ENCODE measurements around the gene EPC2.
A peak's percentile ranks its signal among the peaks of the same experiment; 100 is the strongest.

Gene EPC2

DNA sequence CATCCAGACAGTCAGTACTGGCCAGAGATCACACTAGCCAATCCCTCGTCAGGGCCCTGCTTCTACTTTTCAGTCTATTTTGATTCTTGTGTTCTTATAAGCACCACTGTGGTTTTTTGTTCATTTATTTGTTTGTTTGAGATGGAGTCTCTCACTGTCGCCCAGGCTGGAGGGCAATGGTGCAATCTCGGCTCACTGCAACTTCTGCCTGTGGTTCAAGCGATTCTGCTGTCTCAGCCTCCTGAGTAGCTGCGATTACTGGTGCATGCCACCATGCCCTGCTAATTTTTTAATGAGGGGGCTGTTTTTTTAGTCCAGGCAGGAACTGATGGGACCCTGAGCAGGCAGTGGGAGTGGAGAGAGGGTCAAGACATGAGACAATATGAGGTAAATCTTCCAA, 165.5 kb downstream of the EPC2 start:
- TF ChIP-seq, protein P1, sequence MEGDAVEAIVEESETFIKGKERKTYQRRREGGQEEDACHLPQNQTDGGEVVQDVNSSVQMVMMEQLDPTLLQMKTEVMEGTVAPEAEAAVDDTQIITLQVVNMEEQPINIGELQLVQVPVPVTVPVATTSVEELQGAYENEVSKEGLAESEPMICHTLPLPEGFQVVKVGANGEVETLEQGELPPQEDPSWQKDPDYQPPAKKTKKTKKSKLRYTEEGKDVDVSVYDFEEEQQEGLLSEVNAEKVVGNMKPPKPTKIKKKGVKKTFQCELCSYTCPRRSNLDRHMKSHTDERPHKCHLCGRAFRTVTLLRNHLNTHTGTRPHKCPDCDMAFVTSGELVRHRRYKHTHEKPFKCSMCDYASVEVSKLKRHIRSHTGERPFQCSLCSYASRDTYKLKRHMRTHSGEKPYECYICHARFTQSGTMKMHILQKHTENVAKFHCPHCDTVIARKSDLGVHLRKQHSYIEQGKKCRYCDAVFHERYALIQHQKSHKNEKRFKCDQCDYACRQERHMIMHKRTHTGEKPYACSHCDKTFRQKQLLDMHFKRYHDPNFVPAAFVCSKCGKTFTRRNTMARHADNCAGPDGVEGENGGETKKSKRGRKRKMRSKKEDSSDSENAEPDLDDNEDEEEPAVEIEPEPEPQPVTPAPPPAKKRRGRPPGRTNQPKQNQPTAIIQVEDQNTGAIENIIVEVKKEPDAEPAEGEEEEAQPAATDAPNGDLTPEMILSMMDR (conservative IDR thresholded peaks at IDR 0.05; ENCODE audit: low read depth, low read length): no peak
- DNase-seq (ENCODE audit: low read depth): no peak
- no peak overlapping the region for H3K4me3 ChIP-seq (ENCODE audit: low read depth, low read length)

DNA sequence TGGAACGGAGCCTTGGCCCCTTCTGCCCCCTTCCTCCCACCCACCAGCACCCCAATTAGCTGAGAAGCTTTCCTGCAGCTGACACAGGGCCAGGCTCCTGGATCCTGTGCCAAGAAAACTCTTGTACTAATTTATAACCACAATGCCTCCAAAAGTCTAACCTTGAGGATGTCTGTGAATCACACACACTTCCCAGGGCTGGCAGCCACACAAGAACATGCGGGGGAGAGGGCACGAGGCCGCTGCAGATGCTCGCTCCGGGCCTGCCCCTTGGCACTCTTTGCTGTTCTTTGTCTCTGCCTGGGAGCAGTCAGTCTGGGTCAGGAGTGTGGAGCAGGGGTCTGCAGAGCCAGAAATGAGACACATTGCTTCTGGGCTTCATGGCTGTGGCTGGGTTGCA, 167.8 kb downstream of the EPC2 start:
- TF ChIP-seq, protein P1 (conservative IDR thresholded peaks at IDR 0.05; ENCODE audit: low read depth, low read length): no peak
- peak; percentile 72 for DNase-seq (ENCODE audit: low read depth)
- no peak overlapping the region for H3K4me3 ChIP-seq (ENCODE audit: low read depth, low read length)

DNA sequence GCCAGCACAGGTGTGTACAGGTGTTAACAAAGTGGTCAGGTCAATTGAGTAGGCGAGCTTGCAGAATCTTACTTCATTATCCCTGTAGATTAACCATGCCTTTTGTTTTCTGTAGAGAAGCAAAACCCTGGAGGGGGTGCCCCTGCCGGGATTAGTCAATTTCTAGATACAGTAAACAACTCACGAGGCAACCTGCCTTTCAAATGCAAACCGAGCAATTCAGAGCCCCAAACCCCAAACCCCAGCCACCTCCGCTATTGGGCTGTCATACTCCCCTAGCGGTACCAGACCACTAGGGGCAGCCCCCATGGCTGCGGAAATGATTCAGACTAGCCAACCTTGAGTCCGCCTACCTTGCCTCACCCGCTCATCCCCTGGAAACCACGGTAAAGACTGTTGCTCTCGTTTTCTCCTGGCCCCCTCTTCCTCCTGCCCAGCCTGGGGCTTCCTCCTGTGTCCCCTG, 169.1 kb downstream of the EPC2 start:
- DNase-seq (ENCODE audit: low read depth): no peak
- TF ChIP-seq, protein P1 (conservative IDR thresholded peaks at IDR 0.05; ENCODE audit: low read depth, low read length): peak; percentile 5
- no peak overlapping the region for H3K4me3 ChIP-seq (ENCODE audit: low read depth, low read length)

DNA sequence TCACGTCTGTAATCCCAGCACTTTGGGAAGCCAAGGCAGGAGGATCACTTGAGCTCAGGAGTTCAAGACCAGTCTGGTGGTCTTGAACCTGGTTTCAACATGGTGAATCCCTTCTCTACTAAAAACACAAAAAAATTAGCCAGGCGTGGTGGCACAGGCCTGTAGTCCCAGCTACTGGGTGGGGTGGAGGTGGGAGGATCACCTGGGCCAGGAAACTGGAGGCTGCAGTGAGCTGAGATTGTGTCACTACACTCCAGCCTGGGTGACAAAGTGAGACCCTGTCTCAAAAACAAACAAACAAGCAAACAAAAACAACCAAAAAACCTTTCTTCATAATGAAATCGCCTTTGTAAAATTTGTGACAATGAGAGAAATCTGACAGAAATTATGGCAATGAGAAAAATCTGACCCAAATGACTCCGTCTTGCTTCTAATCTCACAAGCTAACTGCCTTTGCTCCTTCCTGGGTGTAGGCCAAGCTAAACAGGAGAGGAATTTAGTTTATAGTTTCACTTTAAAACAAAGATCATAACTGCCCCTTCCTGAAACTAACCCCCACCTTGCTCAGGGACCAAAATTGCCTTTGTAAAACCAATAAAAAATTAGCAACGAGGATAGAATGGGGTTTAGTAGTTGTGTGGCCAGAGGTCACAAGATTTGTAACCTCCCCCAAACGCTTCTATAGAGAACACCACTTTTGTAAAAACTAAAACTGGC, 169.8 kb downstream of the EPC2 start:
- peak; percentile 74 for DNase-seq (ENCODE audit: low read depth)
- peak overlapping the region; percentile 15 for H3K4me3 ChIP-seq (ENCODE audit: low read depth, low read length)
- TF ChIP-seq, protein P1 (conservative IDR thresholded peaks at IDR 0.05; ENCODE audit: low read depth, low read length): no peak

DNA sequence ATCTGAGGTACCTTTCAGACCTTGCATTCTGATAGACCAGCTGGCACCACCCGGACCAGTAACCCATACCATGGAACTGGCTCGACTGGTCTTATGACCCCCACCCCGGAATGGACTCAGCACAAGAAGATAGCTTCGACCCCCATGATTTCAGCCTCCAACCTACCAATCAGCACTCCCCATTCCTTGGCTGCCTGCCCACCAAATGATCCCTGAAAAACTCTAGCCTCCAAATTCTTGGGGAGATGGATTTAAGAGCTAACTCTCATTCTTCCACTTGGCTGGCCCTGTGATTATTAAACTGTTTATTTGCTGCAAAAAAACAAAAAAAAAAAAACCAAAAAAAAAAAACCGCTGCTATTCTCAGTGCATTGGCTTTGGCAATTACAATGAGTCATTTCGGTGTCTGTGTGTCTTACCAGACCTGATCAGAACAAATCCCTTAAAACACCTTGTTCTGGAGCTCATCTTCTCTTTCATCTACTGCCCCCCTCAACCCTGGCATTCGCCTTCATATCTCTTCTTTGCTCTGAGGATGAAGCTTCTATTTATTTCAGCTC, 170.4 kb downstream of the EPC2 start:
- no peak overlapping the region for H3K4me3 ChIP-seq (ENCODE audit: low read depth, low read length)
- TF ChIP-seq, protein P1 (conservative IDR thresholded peaks at IDR 0.05; ENCODE audit: low read depth, low read length): no peak
- peak; percentile 58 for DNase-seq (ENCODE audit: low read depth)

DNA sequence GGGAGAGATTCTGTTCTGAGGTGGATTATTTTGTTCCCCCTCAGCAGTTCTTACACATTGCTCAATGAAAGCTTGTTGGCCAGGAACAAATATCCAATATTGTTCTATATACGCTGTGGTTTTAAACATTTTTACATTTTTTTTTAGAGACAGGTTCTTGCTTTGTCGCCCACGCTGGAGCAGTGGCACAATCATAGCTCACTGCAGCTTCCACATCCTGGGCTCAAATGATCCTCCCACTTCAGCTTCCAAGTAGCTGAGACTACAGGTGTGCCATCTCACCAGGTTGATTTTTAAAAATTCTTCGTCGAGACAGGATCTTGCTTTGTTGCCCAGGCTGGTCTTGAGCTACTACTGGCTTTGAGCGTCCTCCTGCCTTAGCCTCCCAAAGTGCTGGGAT, 171.6 kb downstream of the EPC2 start:
- TF ChIP-seq, protein P1 (conservative IDR thresholded peaks at IDR 0.05; ENCODE audit: low read depth, low read length): no peak
- no peak overlapping the region for H3K4me3 ChIP-seq (ENCODE audit: low read depth, low read length)
- no peak for DNase-seq (ENCODE audit: low read depth)
